Stimulated activated CD8-positive, alpha-beta memory T cell treated with anti-CD3 and anti-CD28 coated beads, Interleukin-4, amount 100 ng/mL, for 48 hours (primary cell): Measurements from ENCODE around the gene CSE1L.
"Not testable (repeated sequence)": the region's sequence is repeated elsewhere in the genome, so short reads cannot be mapped to it uniquely, and the experiment has no call there.

ENCODE experiments used
- DNase-seq: peaks from one replicate; pipeline ENCODE4 v3.0.0-alpha.2; 2020

The CSE1L gene

DNA sequence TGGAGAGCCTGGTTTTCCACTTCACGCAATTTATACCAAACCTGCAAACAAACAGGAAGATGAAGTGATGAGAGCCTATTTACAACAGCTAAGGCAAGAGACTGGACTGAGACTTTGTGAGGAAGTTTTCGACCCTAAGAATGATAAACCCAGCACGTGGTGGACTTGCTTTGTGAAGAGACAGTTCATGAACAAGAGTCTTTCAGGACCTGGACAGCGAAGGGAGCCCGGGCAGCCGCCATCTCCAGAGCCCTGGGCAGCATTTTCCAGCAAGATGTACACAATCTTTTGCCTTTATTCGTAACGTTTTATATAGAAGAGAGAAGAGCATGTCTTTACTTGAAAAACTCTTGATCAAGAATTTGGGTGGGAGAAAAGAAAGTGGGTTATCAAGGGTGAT lies 88.7 kb downstream of the CSE1L start:
- not testable (repeated sequence) for DNase-seq

DNA sequence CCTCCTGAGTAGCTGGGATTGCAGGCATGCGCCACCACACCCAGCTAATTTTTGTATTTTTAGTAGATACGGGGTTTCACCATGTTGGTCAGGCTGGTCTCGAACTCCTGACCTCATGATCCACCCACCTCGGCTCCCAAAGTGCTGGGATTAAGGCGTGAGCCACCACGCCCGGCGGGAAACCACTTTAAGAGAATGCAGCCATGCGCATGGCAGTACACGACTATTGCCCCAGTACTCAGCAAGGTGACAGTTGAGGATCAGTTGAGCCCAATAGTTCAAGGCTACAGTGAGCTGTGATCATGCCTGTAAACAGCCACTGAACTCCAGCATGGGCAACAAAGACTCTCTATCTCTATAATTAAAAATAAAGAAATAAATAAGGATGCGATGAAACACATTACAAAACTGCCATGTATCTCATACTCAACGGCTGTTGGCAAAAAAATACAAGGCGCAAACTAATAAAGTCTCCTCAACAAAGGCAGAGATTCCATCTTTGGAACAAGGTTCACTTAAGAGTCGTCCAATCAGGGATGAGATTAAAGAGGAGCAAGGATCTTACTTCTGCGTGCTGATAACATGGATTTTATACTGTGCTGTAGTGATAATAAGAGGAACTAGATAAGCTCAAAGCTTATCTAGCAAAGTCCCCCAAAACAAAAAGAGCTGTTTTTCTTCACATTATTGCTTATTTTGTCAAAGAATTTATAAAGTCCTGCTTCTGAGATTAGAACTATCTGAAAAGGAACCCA lies 90.9 kb downstream of the CSE1L start:
- DNase-seq = no peak

DNA sequence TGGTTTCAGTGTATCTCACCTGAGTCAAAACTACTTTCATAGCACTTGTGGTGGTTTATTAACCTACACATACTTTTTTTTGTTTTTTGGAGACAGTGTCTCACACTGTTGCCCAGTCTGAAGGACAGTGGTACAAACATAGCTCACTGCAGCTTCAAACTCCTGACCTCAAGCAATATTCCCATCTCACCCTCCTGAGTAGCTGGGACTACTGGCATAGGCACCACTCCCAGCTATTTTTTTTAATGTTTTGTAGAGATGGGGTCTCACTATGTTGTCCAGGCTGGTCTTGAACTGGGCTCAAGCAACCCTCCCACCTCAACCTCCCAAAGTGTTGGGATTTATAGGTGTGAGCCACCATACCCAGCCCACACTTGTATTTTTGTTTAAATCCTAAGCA lies 92.3 kb downstream of the CSE1L start:
- no peak for DNase-seq

DNA sequence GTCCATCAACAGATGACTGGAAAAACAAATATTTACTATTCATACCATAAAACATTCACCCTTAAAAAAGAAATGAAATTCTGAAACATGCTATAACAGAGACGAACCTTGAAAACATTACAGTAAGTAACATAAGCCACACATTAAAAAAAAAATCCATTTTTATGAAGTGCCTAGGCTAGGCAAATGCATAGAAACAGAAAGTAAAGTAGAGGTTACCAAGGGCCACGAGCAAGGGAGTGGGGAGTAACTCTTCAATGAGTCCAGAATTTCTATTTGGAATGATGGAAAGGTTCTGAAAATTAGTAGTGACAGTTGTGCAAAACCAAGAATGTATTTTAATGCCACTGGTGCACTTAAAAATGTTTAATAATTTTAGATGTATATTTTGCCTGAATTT lies 94.3 kb downstream of the CSE1L start:
- DNase-seq = no peak

DNA sequence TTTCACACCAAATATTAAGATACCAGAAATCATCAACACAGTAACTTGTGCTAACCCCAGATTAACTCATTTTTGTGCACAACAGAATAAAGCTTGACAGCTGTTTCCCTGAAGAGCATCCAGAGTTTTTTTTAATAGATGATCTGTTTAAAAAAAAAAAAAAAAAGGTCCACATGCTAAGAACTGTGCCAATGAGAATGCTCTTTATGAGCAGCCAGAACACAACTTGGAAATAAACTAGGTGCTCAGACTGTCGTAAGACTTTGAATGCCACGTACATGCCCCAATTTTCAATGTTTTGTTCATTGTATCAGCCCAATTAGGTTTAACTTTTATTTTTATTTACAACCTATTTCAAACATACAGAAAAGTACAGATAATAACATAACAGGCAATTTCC lies 94.7 kb downstream of the CSE1L start:
- no peak for DNase-seq
